WTC11 (cell line): ENCODE measurements around the gene RHBDL1. TPM values are rescaled to one million over a fixed set of nuclear protein-coding genes. Genes with fewer than 3 reads are reported as not detected.

Experiments used
- ARID4B ChIP-seq: sonication (generic); formaldehyde crosslinking; IDR thresholded peaks from 2 replicates; pipeline ENCODE4 v1.8.0; 2023; ENCODE audit warnings: missing genetic modification reagents, mild to moderate bottlenecking, borderline replicate concordance
- ATF6 ChIP-seq: sonication (generic); formaldehyde crosslinking; IDR thresholded peaks from 2 replicates; pipeline ENCODE4 v1.8.1; 2023; ENCODE audit warnings: mild to moderate bottlenecking, missing genetic modification reagents
- E2F5 ChIP-seq: sonication (generic); formaldehyde crosslinking; IDR thresholded peaks from 2 replicates; pipeline ENCODE4 v1.8.1; 2022; ENCODE audit warnings: mild to moderate bottlenecking, moderate library complexity, missing genetic modification reagents
- ELF4 ChIP-seq: sonication (generic); formaldehyde crosslinking; IDR thresholded peaks from 2 replicates; pipeline ENCODE4 v1.8.1; 2022; ENCODE audit warnings: low read depth, mild to moderate bottlenecking, moderate library complexity, missing genetic modification reagents
- FOXJ3 ChIP-seq: sonication (generic); formaldehyde crosslinking; IDR thresholded peaks from 2 replicates; pipeline ENCODE4 v1.9.0; 2021; ENCODE audit warnings: missing genetic modification reagents, mild to moderate bottlenecking, borderline replicate concordance
- FOXP1 ChIP-seq: sonication (generic); formaldehyde crosslinking; IDR thresholded peaks from 2 replicates; pipeline ENCODE4 v1.8.0; 2022; ENCODE audit warnings: missing genetic modification reagents, mild to moderate bottlenecking, moderate library complexity, borderline replicate concordance
- GTF2I ChIP-seq: fragments of 250-450 bp; sonication (Bioruptor Pico); conservative IDR thresholded peaks from 2 replicates; pipeline ENCODE4 v1.4.0; 2021; ENCODE audit warnings: mild to moderate bottlenecking
- IRF1 ChIP-seq: sonication (generic); formaldehyde crosslinking; IDR thresholded peaks from 2 replicates; pipeline ENCODE4 v1.8.0; 2023; ENCODE audit warnings: missing genetic modification reagents
- MYBL2 ChIP-seq: sonication (generic); formaldehyde crosslinking; IDR thresholded peaks from 2 replicates; pipeline ENCODE4 v1.8.1; 2023; ENCODE audit warnings: mild to moderate bottlenecking, moderate library complexity, missing genetic modification reagents
- NR2C2 ChIP-seq: sonication (generic); formaldehyde crosslinking; IDR thresholded peaks from 2 replicates; pipeline ENCODE4 v1.8.0; 2022; ENCODE audit warnings: mild to moderate bottlenecking, missing genetic modification reagents
- RELA ChIP-seq: sonication (generic); formaldehyde crosslinking; IDR thresholded peaks from 2 replicates; pipeline ENCODE4 v1.8.1; 2022; ENCODE audit warnings: missing genetic modification reagents, mild to moderate bottlenecking, borderline replicate concordance
- TEAD4 ChIP-seq: sonication (generic); formaldehyde crosslinking; IDR thresholded peaks from 2 replicates; pipeline ENCODE4 v1.8.0; 2022; ENCODE audit warnings: mild to moderate bottlenecking, missing genetic modification reagents
- USF1 ChIP-seq: sonication (generic); formaldehyde crosslinking; IDR thresholded peaks from 2 replicates; pipeline ENCODE4 v1.8.0; 2022; ENCODE audit warnings: mild to moderate bottlenecking, missing genetic modification reagents
- ZBTB21 ChIP-seq: sonication (generic); formaldehyde crosslinking; IDR thresholded peaks from 2 replicates; pipeline ENCODE4 v1.8.1; 2023; ENCODE audit warnings: mild to moderate bottlenecking, missing genetic modification reagents, borderline replicate concordance
- ZNF138 ChIP-seq: sonication (generic); formaldehyde crosslinking; conservative IDR thresholded peaks from 2 replicates; pipeline ENCODE4 v1.8.1; 2022; ENCODE audit warnings: mild to moderate bottlenecking, moderate library complexity, missing genetic modification reagents
- ZNF232 ChIP-seq: sonication (generic); formaldehyde crosslinking; IDR thresholded peaks from 2 replicates; pipeline ENCODE4 v1.8.0; 2022; ENCODE audit warnings: mild to moderate bottlenecking, missing genetic modification reagents
- ZNF281 ChIP-seq: sonication (generic); formaldehyde crosslinking; IDR thresholded peaks from 2 replicates; pipeline ENCODE4 v1.8.0; 2023; ENCODE audit warnings: mild to moderate bottlenecking, missing genetic modification reagents
- ZNF671 ChIP-seq: fragments of 250-450 bp; sonication (Bioruptor Pico); IDR thresholded peaks from 2 replicates; pipeline ENCODE4 v1.8.0; 2021; ENCODE audit warnings: mild to moderate bottlenecking
- total RNA-seq: library from RNA; stranded (reverse); gene quantifications from 3 replicates; pipeline ENCODE4 v1.2.3, GENCODE V29; 2021
- TF ChIP-seq, protein P1 (sequence below): sonication (generic); formaldehyde crosslinking; IDR thresholded peaks from 2 replicates; pipeline ENCODE4 v1.8.1; 2023; ENCODE audit warnings: mild to moderate bottlenecking, missing genetic modification reagents, moderate library complexity
- TF ChIP-seq, protein P2 (sequence below): sonication (generic); formaldehyde crosslinking; IDR thresholded peaks from 2 replicates; pipeline ENCODE4 v1.8.0; 2022; ENCODE audit warnings: mild to moderate bottlenecking, missing genetic modification reagents
- TF ChIP-seq, protein P3 (sequence below): sonication (generic); formaldehyde crosslinking; IDR thresholded peaks from 2 replicates; pipeline ENCODE4 v1.8.1; 2023; ENCODE audit warnings: mild to moderate bottlenecking, missing genetic modification reagents, moderate library complexity

RHBDL1 gene
- total RNA-seq, 1 experiment from 2014 or later = 8.2 TPM

GRCh38 chr16:720447-720989 is 45.0 kb downstream of the RHBDL1 start (continued):
- TF ChIP-seq ARID4B (CRISPR knock-in tag) = peak; percentile 91; the same call in 1 of the 2 replicates
- TF ChIP-seq ZNF671 (CRISPR knock-in tag) = no peak
- TF ChIP-seq ZNF281 = 0 out of 2 replicates have a peak, but pooled peaks have one; percentile 28
- peak; percentile 79 for TF ChIP-seq MYBL2 (CRISPR knock-in tag)
- TF ChIP-seq USF1 (CRISPR knock-in tag) = 0 out of 2 replicates have a peak, but pooled peaks have one; percentile 18
- TF ChIP-seq, protein P1, sequence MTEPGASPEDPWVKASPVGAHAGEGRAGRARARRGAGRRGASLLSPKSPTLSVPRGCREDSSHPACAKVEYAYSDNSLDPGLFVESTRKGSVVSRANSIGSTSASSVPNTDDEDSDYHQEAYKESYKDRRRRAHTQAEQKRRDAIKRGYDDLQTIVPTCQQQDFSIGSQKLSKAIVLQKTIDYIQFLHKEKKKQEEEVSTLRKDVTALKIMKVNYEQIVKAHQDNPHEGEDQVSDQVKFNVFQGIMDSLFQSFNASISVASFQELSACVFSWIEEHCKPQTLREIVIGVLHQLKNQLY (CRISPR knock-in tag) = no peak
- no peak for TF ChIP-seq FOXJ3 (CRISPR knock-in tag)
- TF ChIP-seq GTF2I (CRISPR knock-in tag) = no peak
- TF ChIP-seq NR2C2 = no peak
- TF ChIP-seq, protein P2, sequence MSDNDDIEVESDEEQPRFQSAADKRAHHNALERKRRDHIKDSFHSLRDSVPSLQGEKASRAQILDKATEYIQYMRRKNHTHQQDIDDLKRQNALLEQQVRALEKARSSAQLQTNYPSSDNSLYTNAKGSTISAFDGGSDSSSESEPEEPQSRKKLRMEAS = peak; percentile 73
- TF ChIP-seq IRF1 (CRISPR knock-in tag) = no peak
- no peak for TF ChIP-seq ELF4 (CRISPR knock-in tag)
- no peak for TF ChIP-seq E2F5 (CRISPR knock-in tag)
- TF ChIP-seq, protein P3, sequence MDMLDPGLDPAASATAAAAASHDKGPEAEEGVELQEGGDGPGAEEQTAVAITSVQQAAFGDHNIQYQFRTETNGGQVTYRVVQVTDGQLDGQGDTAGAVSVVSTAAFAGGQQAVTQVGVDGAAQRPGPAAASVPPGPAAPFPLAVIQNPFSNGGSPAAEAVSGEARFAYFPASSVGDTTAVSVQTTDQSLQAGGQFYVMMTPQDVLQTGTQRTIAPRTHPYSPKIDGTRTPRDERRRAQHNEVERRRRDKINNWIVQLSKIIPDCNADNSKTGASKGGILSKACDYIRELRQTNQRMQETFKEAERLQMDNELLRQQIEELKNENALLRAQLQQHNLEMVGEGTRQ (CRISPR knock-in tag) = no peak
- 0 out of 2 replicates have a peak, but pooled peaks have one; percentile 20 for TF ChIP-seq FOXP1 (CRISPR knock-in tag)
- 0 out of 2 replicates have a peak, but pooled peaks have one; percentile 20 for TF ChIP-seq TEAD4 (CRISPR knock-in tag)
- TF ChIP-seq ZNF232 (CRISPR knock-in tag) = no peak
- TF ChIP-seq ZBTB21 (CRISPR knock-in tag) = no peak
- TF ChIP-seq ATF6 (CRISPR knock-in tag) = no peak
- TF ChIP-seq ZNF138 (CRISPR knock-in tag) = no peak
- no peak for TF ChIP-seq RELA (CRISPR knock-in tag)
- TF ChIP-seq, all 79 proteins: peak for 10
